ENCODE data around the gene HNRNPL. TPM values are rescaled to one million over a fixed set of nuclear protein-coding genes. Genes with fewer than 3 reads are reported as not detected.

HNRNPL gene
- total and polyA plus RNA-seq, 10 of the 15 experiments (the other 5 are each of a cell fraction or from before 2014, with no cell fraction given), result 32.5 to 512 (median 306) TPM

- DNase-seq (ENCODE audit: low read depth, low spot score) (no peak), FAIRE-seq (no peak), ATAC-seq (no peak)
- no peaks in the 10 kb centered on the region for H3K36me3 ChIP-seq (ENCODE audit: control insufficient read depth in 2 of 2, insufficient read depth in 2 of 2, low read length in 1 of 2)
- WGBS (ENCODE audit: insufficient coverage, insufficient replicate concordance, low lambda C conversion rate, missing lambda C conversion rate), result 2% methylated on average over 2 of the region's 2 CpGs
- ChIA-PET CTCF (no interaction called here), SMC1A (ENCODE audit: uncharacterized antibody, unreplicated experiment) (no interaction called here), POLR2A (no interaction called here), RAD21 (ENCODE audit: unreplicated experiment) (no interaction called here)
- H2AFZ ChIP-seq (ENCODE audit: control insufficient read depth, low read depth, low read length), result no peak overlapping the region
- H3K27ac ChIP-seq (ENCODE audit: control insufficient read depth, insufficient read depth), result no peak overlapping the region
- H4K20me1 ChIP-seq (ENCODE audit: control insufficient read depth, insufficient read depth), result no peaks in the 10 kb centered on the region
- in situ Hi-C loops (cut with MboI) (no loop called here), intact Hi-C loops (cut with micrococcal nuclease; ENCODE audit: unreplicated experiment) (no loop called here)
- no peaks in the 10 kb centered on the region for H3K27me3 ChIP-seq (replicated peaks in 1 of 2; ENCODE audit: control insufficient read depth in 2 of 2, insufficient read depth in 2 of 2, low read length in 1 of 2)
- no peak overlapping the region for H3K9ac ChIP-seq (ENCODE audit: control insufficient read depth, insufficient read depth, low read length)
- no TSS peak for BruUV-seq (replicated peaks)
- no peak overlapping the region for H3K4me3 ChIP-seq
- H3K4me1 ChIP-seq (ENCODE audit: control insufficient read depth, insufficient read depth, low read length), result no peaks in the 10 kb centered on the region
- H3K4me2 ChIP-seq (ENCODE audit: control insufficient read depth, insufficient read depth), result no peak overlapping the region
- H3K79me2 ChIP-seq (ENCODE audit: control insufficient read depth, insufficient read depth, low read length), result no peaks in the 10 kb centered on the region
- H3K9me3 ChIP-seq (replicated peaks; ENCODE audit: control insufficient read depth, insufficient read depth, low read length), result no peaks in the 10 kb centered on the region; the same call in 2 of the 3 replicates
- TF ChIP-seq ZBTB4 (CRISPR knock-in tag; IDR thresholded peaks at IDR 0.05) (no peak), EP300 (IDR thresholded peaks at IDR 0.05; ENCODE audit: borderline replicate concordance in 1 of 2, control insufficient read depth in 1 of 2, low read depth in 2 of 2, low read length in 2 of 2) (no peak), RELB (IDR thresholded peaks at IDR 0.05; ENCODE audit: low read depth) (no peak), ZSCAN29 (IDR thresholded peaks at IDR 0.05) (no peak), NBN (IDR thresholded peaks at IDR 0.05) (no peak), REST (IDR thresholded peaks at IDR 0.05; ENCODE audit: low read depth, low read length) (no peak), IRF3 (IDR thresholded peaks at IDR 0.05) (no peak), SMC3 (IDR thresholded peaks at IDR 0.05; ENCODE audit: borderline replicate concordance, low read length) (no peak), CHD2 (IDR thresholded peaks at IDR 0.05; ENCODE audit: borderline replicate concordance, low read depth, low read length) (no peak), TAF1 (IDR thresholded peaks at IDR 0.05; ENCODE audit: borderline replicate concordance, low read depth, low read length) (no peak), E2F8 (IDR thresholded peaks at IDR 0.05; ENCODE audit: low read depth, partially characterized antibody) (no peak), BMI1 (IDR thresholded peaks at IDR 0.05; ENCODE audit: borderline replicate concordance) (no peak)
These were observed 53.6 kb downstream of the HNRNPL start for GRCh38 chr19:38796154-38796553.
